PC-9 (cell line): Measurements from ENCODE around the gene NINL. TPM values are rescaled to one million over a fixed set of nuclear protein-coding genes. Genes with fewer than 3 reads are reported as not detected.
"Not testable (repeated sequence)": the region's sequence is repeated elsewhere in the genome, so short reads cannot be mapped to it uniquely, and the experiment has no call there.

Experiments used
- BruUV-seq: library from RNA; stranded (reverse); fragments of 400-500 nt; replicated peaks from 2 replicates; lab custom pipeline; 2021; lab: Mats Ljungman, UMichigan
- CTCF ChIA-PET: fragments of 300-600 bp; sonication (Branson Sonifier 250); formaldehyde crosslinking; loops from one replicate; lab custom pipeline; 2022; ENCODE audit warnings: antibody characterized with exemption; lab: Charles Lee
- POLR2A ChIA-PET: fragments of 300-600 bp; sonication (Branson Sonifier 250); formaldehyde crosslinking; loops from one replicate; lab custom pipeline; 2022; ENCODE audit warnings: antibody characterized with exemption; ENCODE audit not compliant: unreplicated experiment; lab: Charles Lee
- DNase-seq, 2 experiments: peaks; one replicate each; pipeline versions ENCODE4 v3.0.0 to v3.0.0-alpha.2; 2015 to 2022; ENCODE audit warnings: mixed read lengths in 1 of 2
- H2AFZ ChIP-seq: fragments of 200-600 bp; sonication (generic); 2 replicates; pipeline ENCODE4 v1.8.1; 2017; ENCODE audit warnings: antibody characterized with exemption
- H3F3A ChIP-seq: fragments of 200-600 bp; sonication (generic); 2 replicates; pipeline ENCODE4 v1.8.1; 2017; ENCODE audit warnings: antibody characterized with exemption, mild to moderate bottlenecking, low read depth; ENCODE audit not compliant: insufficient read depth
- H3K27ac ChIP-seq: fragments of 200-600 bp; sonication (generic); 2 replicates; pipeline ENCODE4 v1.6.1; 2016; ENCODE audit warnings: mixed run types
- H3K27me3 ChIP-seq: fragments of 200-600 bp; sonication (generic); 2 replicates; pipeline ENCODE4 v1.6.1; 2016; ENCODE audit warnings: low read depth, mixed run types; ENCODE audit not compliant: insufficient read depth
- H3K36me3 ChIP-seq: fragments of 200-600 bp; sonication (generic); 2 replicates; pipeline ENCODE4 v1.6.1; 2016; ENCODE audit warnings: low read depth, mixed run types
- H3K4me1 ChIP-seq: fragments of 200-600 bp; sonication (generic); replicated peaks from 2 replicates; pipeline ENCODE4 v1.6.1; 2016; ENCODE audit warnings: mixed run types; ENCODE audit not compliant: insufficient read depth
- H3K4me2 ChIP-seq: fragments of 200-600 bp; sonication (generic); 2 replicates; pipeline ENCODE4 v1.6.1; 2017; ENCODE audit warnings: mixed run types
- H3K4me3 ChIP-seq: fragments of 200-600 bp; sonication (generic); 2 replicates; pipeline ENCODE4 v1.6.1; 2016; ENCODE audit warnings: mixed run types
- H3K79me2 ChIP-seq: fragments of 200-600 bp; sonication (generic); 2 replicates; pipeline ENCODE4 v1.6.1; 2017; ENCODE audit warnings: low read depth, mixed run types
- H3K9me2 ChIP-seq: fragments of 200-600 bp; sonication (generic); 2 replicates; pipeline ENCODE4 v1.8.1; 2017; ENCODE audit warnings: mild to moderate bottlenecking; ENCODE audit not compliant: insufficient read depth
- H3K9me3 ChIP-seq: fragments of 200-600 bp; sonication (generic); 2 replicates; pipeline ENCODE4 v1.8.1; 2016; ENCODE audit warnings: low read depth; ENCODE audit not compliant: insufficient read depth
- H4K20me1 ChIP-seq: fragments of 200-600 bp; sonication (generic); 2 replicates; pipeline ENCODE4 v1.8.1; 2017; ENCODE audit not compliant: insufficient read depth
- EZH2 ChIP-seq: fragments of 200-600 bp; sonication (generic); IDR thresholded peaks from 2 replicates; pipeline ENCODE4 v1.8.0; 2017; ENCODE audit warnings: antibody characterized with exemption, low read depth
- intact Hi-C: fragments of 100-400 bp; cut with micrococcal nuclease; formaldehyde crosslinking; loops from one replicate; pipeline ENCODE4 v1.10.0; 2022; ENCODE audit not compliant: unreplicated experiment
- total RNA-seq: library from RNA; stranded (reverse); gene quantifications from 2 replicates; pipeline ENCODE4 v1.2.3, GENCODE V29; 2021
- TF ChIP-seq, protein P1 (sequence below): fragments of 200-600 bp; sonication (generic); conservative IDR thresholded peaks from 2 replicates; pipeline ENCODE4 v1.6.1; 2017; ENCODE audit warnings: mixed run types, antibody characterized with exemption, mild to moderate bottlenecking, moderate library complexity

Gene NINL
- total RNA-seq, 1 experiment from 2014 or later: 19.6 TPM

DNA sequence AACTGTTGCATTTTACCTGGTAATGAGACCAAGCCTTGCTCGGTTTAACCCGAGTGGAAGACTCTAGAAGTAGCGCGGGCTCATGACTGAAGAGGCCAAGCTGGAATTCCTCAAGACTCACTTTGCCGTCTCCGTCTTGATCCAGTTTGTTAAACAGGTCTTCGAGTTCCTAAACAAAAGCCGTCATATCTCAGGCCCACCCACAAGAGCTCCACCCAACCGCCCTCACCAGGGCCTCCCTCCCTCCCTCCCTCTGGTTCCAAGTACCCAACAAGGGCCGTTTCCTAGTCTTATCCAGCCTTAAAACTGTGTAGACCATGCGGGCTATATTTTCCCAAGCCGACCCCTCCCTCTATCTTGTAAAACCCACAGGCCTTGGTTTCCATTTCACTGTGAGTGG is 81.4 kb downstream of the NINL start:
- peaks cover 9% of the 10 kb centered on the region; the same call in 1 of the 2 replicates for H3K4me1 ChIP-seq
- no peaks in the 10 kb centered on the region for H3K79me2 ChIP-seq
- H3K4me2 ChIP-seq: no peak overlapping the region
- no peak overlapping the region for H2AFZ ChIP-seq
- no peaks in the 10 kb centered on the region for H3K27me3 ChIP-seq
- H3K4me3 ChIP-seq: no peak overlapping the region
- CTCF ChIA-PET: no interaction called here
- TF ChIP-seq, protein P1, sequence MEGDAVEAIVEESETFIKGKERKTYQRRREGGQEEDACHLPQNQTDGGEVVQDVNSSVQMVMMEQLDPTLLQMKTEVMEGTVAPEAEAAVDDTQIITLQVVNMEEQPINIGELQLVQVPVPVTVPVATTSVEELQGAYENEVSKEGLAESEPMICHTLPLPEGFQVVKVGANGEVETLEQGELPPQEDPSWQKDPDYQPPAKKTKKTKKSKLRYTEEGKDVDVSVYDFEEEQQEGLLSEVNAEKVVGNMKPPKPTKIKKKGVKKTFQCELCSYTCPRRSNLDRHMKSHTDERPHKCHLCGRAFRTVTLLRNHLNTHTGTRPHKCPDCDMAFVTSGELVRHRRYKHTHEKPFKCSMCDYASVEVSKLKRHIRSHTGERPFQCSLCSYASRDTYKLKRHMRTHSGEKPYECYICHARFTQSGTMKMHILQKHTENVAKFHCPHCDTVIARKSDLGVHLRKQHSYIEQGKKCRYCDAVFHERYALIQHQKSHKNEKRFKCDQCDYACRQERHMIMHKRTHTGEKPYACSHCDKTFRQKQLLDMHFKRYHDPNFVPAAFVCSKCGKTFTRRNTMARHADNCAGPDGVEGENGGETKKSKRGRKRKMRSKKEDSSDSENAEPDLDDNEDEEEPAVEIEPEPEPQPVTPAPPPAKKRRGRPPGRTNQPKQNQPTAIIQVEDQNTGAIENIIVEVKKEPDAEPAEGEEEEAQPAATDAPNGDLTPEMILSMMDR: no peak
- no peak for TF ChIP-seq EZH2
- H3K9me3 ChIP-seq: no peaks in the 10 kb centered on the region
- intact Hi-C loops: no loop called here
- no peak overlapping the region for H3K27ac ChIP-seq
- POLR2A ChIA-PET: no interaction called here
- H3K36me3 ChIP-seq: no peaks in the 10 kb centered on the region
- no TSS peak for BruUV-seq
- no peaks in the 10 kb centered on the region for H3F3A ChIP-seq
- H3K9me2 ChIP-seq: no peaks in the 10 kb centered on the region
- no peak for DNase-seq
- no peaks in the 10 kb centered on the region for H4K20me1 ChIP-seq

DNA sequence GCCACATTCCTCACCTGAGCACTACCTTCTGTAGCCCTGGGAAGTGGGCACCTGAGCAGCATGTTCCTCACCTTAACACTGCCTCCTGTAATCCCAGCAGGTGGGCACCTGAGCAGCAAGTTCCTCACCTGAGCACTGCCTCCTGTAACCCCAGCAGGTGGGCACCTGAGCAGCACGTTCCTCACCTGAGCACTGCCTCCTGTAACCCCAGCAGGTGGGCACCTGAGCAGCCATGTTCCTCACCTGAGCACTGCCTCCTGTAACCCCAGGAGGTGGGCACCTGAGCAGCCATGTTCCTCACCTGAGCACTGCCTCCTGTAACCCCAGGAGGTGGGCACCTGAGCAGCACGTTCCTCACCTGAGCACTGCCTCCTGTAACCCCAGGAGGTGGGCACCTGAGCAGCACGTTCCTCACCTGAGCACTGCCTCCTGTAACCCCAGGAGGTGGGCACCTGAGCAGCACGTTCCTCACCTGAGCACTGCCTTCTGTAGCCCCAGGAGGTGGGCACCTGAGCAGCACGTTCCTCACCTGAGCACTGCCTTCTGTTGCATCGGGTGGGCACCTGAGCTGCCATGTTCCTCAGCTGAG is 82.2 kb downstream of the NINL start:
- BruUV-seq, DNase-seq, CTCF ChIA-PET, H3K9me2 ChIP-seq, H2AFZ ChIP-seq, POLR2A ChIA-PET, H3K79me2 ChIP-seq, H3K4me2 ChIP-seq, H3F3A ChIP-seq, H3K9me3 ChIP-seq, intact Hi-C loops, H3K4me1 ChIP-seq, H4K20me1 ChIP-seq, H3K27ac ChIP-seq, H3K27me3 ChIP-seq, H3K4me3 ChIP-seq, H3K36me3 ChIP-seq: not testable (repeated sequence)

DNA sequence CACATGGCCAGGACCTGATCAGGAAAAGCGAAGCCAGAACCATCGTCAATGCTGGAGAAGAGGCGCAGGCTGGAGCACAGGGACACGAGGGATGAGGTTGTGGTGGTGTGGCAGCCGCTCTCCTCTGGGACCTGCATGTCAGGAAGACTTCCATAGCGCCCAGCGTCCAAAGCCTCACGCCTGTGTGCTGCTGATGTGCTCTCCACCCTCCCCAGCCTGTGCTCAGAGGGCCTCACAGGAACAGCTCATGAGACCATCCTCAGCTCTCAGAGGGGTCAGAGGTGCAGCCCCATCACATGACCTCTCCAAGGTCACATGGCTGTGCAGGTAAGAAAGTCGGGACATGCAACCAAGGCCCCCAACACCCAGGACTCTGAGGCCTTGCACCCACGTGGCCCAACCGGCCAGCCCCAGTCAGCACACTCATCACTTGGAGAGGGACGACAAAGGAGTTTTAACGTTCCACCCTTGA is 84.4 kb downstream of the NINL start:
- ChIA-PET POLR2A (no interaction called here), CTCF (no interaction called here)
- H3K4me3 ChIP-seq: no peak overlapping the region
- intact Hi-C loops: no loop called here
- H4K20me1 ChIP-seq: peaks cover 3% of the 10 kb centered on the region; the same call in 1 of the 2 replicates
- no peak for TF ChIP-seq EZH2
- TF ChIP-seq, protein P1: no peak
- peaks cover 5% of the 10 kb centered on the region; the same call in 1 of the 2 replicates for H3F3A ChIP-seq
- no peak for DNase-seq
- no peaks in the 10 kb centered on the region for H3K9me2 ChIP-seq
- no peaks in the 10 kb centered on the region for H3K9me3 ChIP-seq
- H3K27me3 ChIP-seq: no peaks in the 10 kb centered on the region
- H2AFZ ChIP-seq: no peak overlapping the region
- BruUV-seq: no TSS peak
- no peak overlapping the region for H3K4me2 ChIP-seq
- no peaks in the 10 kb centered on the region for H3K79me2 ChIP-seq
- H3K36me3 ChIP-seq: no peaks in the 10 kb centered on the region
- peaks cover 13% of the 10 kb centered on the region for H3K4me1 ChIP-seq
- no peak overlapping the region for H3K27ac ChIP-seq
